GM12878 (cell line): ENCODE data around the gene TBC1D22B. TPM values are rescaled to one million over a fixed set of nuclear protein-coding genes. Genes with fewer than 3 reads are reported as not detected.

Source experiments
- ATAC-seq: fragments of 200-7000 bp; cut with Tn5 transposase; 3 replicates; pipeline ENCODE4 v1.9.1; 2020; ENCODE audit warnings: mild to moderate bottlenecking, moderate library complexity
- BruUV-seq: library from RNA; stranded (reverse); fragments of 400-500 nt; replicated peaks from 2 replicates; lab custom pipeline; 2021; lab: Mats Ljungman, UMichigan
- CTCF ChIA-PET: fragments of 300-600 bp; sonication (Branson Sonifier 250); formaldehyde crosslinking; extraction: SDS; loops from one replicate; lab custom pipeline; 2021; ENCODE audit warnings: inconsistent platforms; lab: Yijun Ruan, JAX
- POLR2A ChIA-PET: fragments of 350-600 bp; formaldehyde crosslinking; extraction: SDS; loops from one replicate; lab custom pipeline; 2021; ENCODE audit warnings: inconsistent platforms; lab: Charles Lee
- RAD21 ChIA-PET: fragments of 300-600 bp; sonication (Branson Sonifier 250); formaldehyde crosslinking; loops from one replicate; lab custom pipeline; 2023; ENCODE audit warnings: antibody characterized with exemption; ENCODE audit not compliant: unreplicated experiment; lab: Charles Lee
- SMC1A ChIA-PET: fragments of 300-600 bp; sonication (Branson Sonifier 250); formaldehyde crosslinking; loops from one replicate; lab custom pipeline; 2023; ENCODE audit not compliant: unreplicated experiment, uncharacterized antibody; lab: Charles Lee
- DNase-seq: peaks from one replicate; pipeline ENCODE4 v3.0.0-alpha.2; 2011; ENCODE audit warnings: low read depth, low spot score
- FAIRE-seq: peaks from 3 replicates; lab custom pipeline; 2011; peaks lifted over from hg19 to GRCh38; lab: Jason Lieb, UNC
- H2AFZ ChIP-seq: 2 replicates; pipeline ENCODE4 v1.6.0; 2011; ENCODE audit warnings: low read depth, low read length, control low read depth; ENCODE audit not compliant: control insufficient read depth
- H3K27ac ChIP-seq: 2 replicates; pipeline ENCODE4 v1.5.1; 2011; ENCODE audit warnings: control low read depth; ENCODE audit not compliant: control insufficient read depth, insufficient read depth
- H3K27me3 ChIP-seq, 2 experiments: replicated peaks in 1 of 2; 2 replicates each; pipeline versions ENCODE4 v1.6.0 to v1.6.1; 2011; ENCODE audit warnings: low read length in 1 of 2; ENCODE audit not compliant: control insufficient read depth in 2 of 2, insufficient read depth in 2 of 2
- H3K36me3 ChIP-seq, 2 experiments: 2 replicates each; pipeline ENCODE4 v1.5.1; 2011; ENCODE audit warnings: low read length in 1 of 2; ENCODE audit not compliant: control insufficient read depth in 2 of 2, insufficient read depth in 2 of 2
- H3K4me1 ChIP-seq: 2 replicates; pipeline ENCODE4 v1.6.1; 2011; ENCODE audit warnings: mild to moderate bottlenecking, low read length, moderate library complexity, mixed read lengths; ENCODE audit not compliant: control insufficient read depth, insufficient read depth
- H3K4me2 ChIP-seq: 2 replicates; pipeline ENCODE4 v1.6.0; 2011; ENCODE audit warnings: control low read depth; ENCODE audit not compliant: control insufficient read depth, insufficient read depth
- H3K4me3 ChIP-seq: fragments of 200-600 bp; sonication (generic); 2 replicates; pipeline ENCODE4 v1.5.1; 2016
- H3K79me2 ChIP-seq: 2 replicates; pipeline ENCODE4 v1.6.0; 2011; ENCODE audit warnings: low read length; ENCODE audit not compliant: control insufficient read depth, insufficient read depth
- H3K9ac ChIP-seq: 2 replicates; pipeline ENCODE4 v1.8.0; 2011; ENCODE audit warnings: low read length, control low read depth, mixed read lengths; ENCODE audit not compliant: control insufficient read depth, insufficient read depth
- H3K9me3 ChIP-seq: replicated peaks from 3 replicates; pipeline ENCODE4 v1.5.1; 2011; ENCODE audit warnings: mild to moderate bottlenecking, low read length; ENCODE audit not compliant: control insufficient read depth, insufficient read depth
- H4K20me1 ChIP-seq: 2 replicates; pipeline ENCODE4 v1.6.0; 2011; ENCODE audit not compliant: control insufficient read depth, insufficient read depth
- CEBPB ChIP-seq, 2 experiments: fragments of 150-350 bp in 1 of 2; IDR thresholded peaks; 2 replicates each; pipeline ENCODE4 v1.6.1; 2012 to 2014; ENCODE audit warnings: low read depth in 2 of 2, low read length in 2 of 2, borderline replicate concordance in 1 of 2, inconsistent platforms in 1 of 2
- CHD2 ChIP-seq: IDR thresholded peaks from 2 replicates; pipeline ENCODE4 v1.6.1; 2011; ENCODE audit warnings: low read depth, low read length, improper control_type of control experiment, borderline replicate concordance
- CHD4 ChIP-seq: fragments of 200-600 bp; sonication (generic); IDR thresholded peaks from 2 replicates; pipeline ENCODE4 v1.6.1; 2016; ENCODE audit warnings: mild to moderate bottlenecking
- EP300 ChIP-seq, 2 experiments: fragments of 150-350 bp in 1 of 2; IDR thresholded peaks; 2 replicates each; pipeline ENCODE4 v1.6.1; 2011 to 2012; ENCODE audit warnings: low read depth in 2 of 2, low read length in 2 of 2, borderline replicate concordance in 1 of 2, improper control_type of control experiment in 1 of 2, inconsistent platforms in 1 of 2; ENCODE audit not compliant: control insufficient read depth in 1 of 2
- ETV6 ChIP-seq, 2 experiments: fragments of 450-650 bp in 1 of 2; IDR thresholded peaks in 1 of 2; conservative IDR thresholded peaks in 1 of 2; 2 replicates each; pipeline ENCODE4 v1.6.1; 2014; ENCODE audit warnings: antibody characterized with exemption in 1 of 2, borderline replicate concordance in 1 of 2, low read depth in 1 of 2, mild to moderate bottlenecking in 1 of 2, moderate library complexity in 1 of 2
- JUNB ChIP-seq: IDR thresholded peaks from 2 replicates; pipeline ENCODE4 v1.6.1; 2016; ENCODE audit warnings: antibody characterized with exemption, mild to moderate bottlenecking
- KAT2A ChIP-seq: conservative IDR thresholded peaks from 2 replicates; pipeline ENCODE4 v1.6.1; 2011; ENCODE audit warnings: low read depth, low read length; ENCODE audit not compliant: control insufficient read depth
- NBN ChIP-seq: fragments of 450-650 bp; IDR thresholded peaks from 2 replicates; pipeline ENCODE4 v1.6.1; 2016
- RFX5 ChIP-seq: IDR thresholded peaks from 2 replicates; pipeline ENCODE4 v1.6.1; 2011; ENCODE audit warnings: low read depth, low read length, improper control_type of control experiment
- SIN3A ChIP-seq: IDR thresholded peaks from 2 replicates; pipeline ENCODE4 v1.6.1; 2012; ENCODE audit warnings: low read depth, low read length, improper control_type of control experiment
- SMAD1 ChIP-seq: fragments of 450-650 bp; IDR thresholded peaks from 2 replicates; pipeline ENCODE4 v1.6.1; 2018; ENCODE audit warnings: mild to moderate bottlenecking, low read depth; ENCODE audit not compliant: partially characterized antibody
- STAT3 ChIP-seq: IDR thresholded peaks from 2 replicates; pipeline ENCODE4 v1.6.1; 2011; ENCODE audit warnings: low read depth, low read length, improper control_type of control experiment
- SUPT20H ChIP-seq: IDR thresholded peaks from 2 replicates; pipeline ENCODE4 v1.6.1; 2011; ENCODE audit warnings: low read depth, mild to moderate bottlenecking, low read length, moderate library complexity, borderline replicate concordance; ENCODE audit not compliant: control insufficient read depth
- WGBS: methylation state at CpG from one replicate; pipeline ENCODE4 v1.1.6; 2016; ENCODE audit warnings: low lambda C conversion rate; ENCODE audit not compliant: insufficient replicate concordance, insufficient coverage; ENCODE audit errors: missing lambda C conversion rate; 5-methylcytosine and 5-hydroxymethylcytosine counted together
- in situ Hi-C: fragments of 300-500 bp; cut with MboI; formaldehyde crosslinking; loops from 9 replicates; pipeline ENCODE4 v1.14.3; 2018; ENCODE audit warnings: mixed read lengths
- intact Hi-C: fragments of 100-400 bp; cut with micrococcal nuclease; formaldehyde crosslinking; loops from one replicate; pipeline ENCODE4 v1.14.2; 2022; ENCODE audit not compliant: unreplicated experiment
- polyA plus RNA-seq, 11 experiments: library from polyadenylated mRNA; depleted of rRNA in 4 of 11; unstranded in 6 of 11; stranded (reverse) in 5 of 11; fragments of >200 nt; fragmentation: Nextera tagmentation in 4 of 11; fragmentation: Illumina TruSeq in 1 of 11; extraction: Ambion mirVana in 4 of 11; extraction: Trizol in 1 of 11; gene quantifications; 1 replicate in 1 of 11; 2 replicates in 10 of 11; pipeline versions ENCODE4 v1.2.1 to v1.2.3, GENCODE V29; 2011 to 2016; ENCODE audit warnings: inconsistent platforms in 2 of 11, missing spikeins in 2 of 11, low read depth in 1 of 11
- total RNA-seq, 4 experiments: library from RNA; depleted of rRNA in 3 of 4; stranded (reverse); fragments of >200 nt in 3 of 4; fragmentation: Illumina TruSeq in 1 of 4; extraction: Trizol in 1 of 4; gene quantifications; 2 replicates each; pipeline versions ENCODE4 v1.2.1 to v1.2.3, GENCODE V29; 2013 to 2021
- TF ChIP-seq, protein P1 (sequence below): fragments of 450-650 bp; IDR thresholded peaks from 2 replicates; pipeline ENCODE4 v1.6.1; 2016; ENCODE audit warnings: mild to moderate bottlenecking
- TF ChIP-seq, protein P2 (sequence below): fragments of 150-350 bp; IDR thresholded peaks from 2 replicates; pipeline ENCODE4 v1.6.1; 2014; ENCODE audit warnings: mild to moderate bottlenecking, low read depth, low read length

The TBC1D22B gene
- total and polyA plus RNA-seq, 10 of the 15 experiments (the other 5 are each of a cell fraction or from before 2014, with no cell fraction given), result 3.4 to 18.7 (median 14.1) TPM

GRCh38 chr6:37315157-37315515 lies 57.6 kb downstream of the TBC1D22B start:
- no peak for DNase-seq
- Histone ChIP-seq H3K4me3 (no peak overlapping the region), H4K20me1 (no peaks in the 10 kb centered on the region), H3K9me3 (no peaks in the 10 kb centered on the region), H3K4me1 (peaks cover 19% of the 10 kb centered on the region), H3K36me3 (peaks cover 6 to 32% of the 10 kb centered on the region in 2 experiments), H3K4me2 (no peak overlapping the region), H2AFZ (no peak overlapping the region), H3K27me3 (no peaks in the 10 kb centered on the region), H3K79me2 (no peaks in the 10 kb centered on the region), H3K27ac (no peak overlapping the region), H3K9ac (no peak overlapping the region)
- BruUV-seq, result no TSS peak
- CTCF ChIA-PET, result interaction anchor here (0.7 to 8.8 kb wide), 19 partner anchors 10 to 549 kb away, joined by 3 to 112 read pairs (median 4); partner anchors contain the start of genes TBC1D22B and TMEM217
- SMC1A ChIA-PET, result interaction anchor here (0.6 to 3.8 kb wide), 12 partner anchors 9 to 619 kb away, joined by 3 to 25 read pairs (median 4); no protein-coding TSS in a partner anchor
- TF ChIP-seq NBN (no peak), RFX5 (no peak), SUPT20H (no peak), JUNB (no peak), CHD4 (no peak), SMAD1 (no peak), EP300 (IDR thresholded peaks at IDR 0.05; ENCODE audit: borderline replicate concordance in 1 of 2, control insufficient read depth in 1 of 2, low read depth in 2 of 2, low read length in 2 of 2) (no peak), KAT2A (no peak), SIN3A (no peak), CHD2 (no peak), CEBPB (IDR thresholded peaks at IDR 0.05; ENCODE audit: borderline replicate concordance in 1 of 2, low read depth in 2 of 2, low read length in 2 of 2) (no peak), STAT3 (no peak), ETV6 (conservative IDR thresholded peaks at IDR 0.05 in 1 of 2, IDR thresholded peaks at IDR 0.05 in 1 of 2; ENCODE audit: borderline replicate concordance in 1 of 2, low read depth in 1 of 2) (no peak)
- TF ChIP-seq, protein P1, sequence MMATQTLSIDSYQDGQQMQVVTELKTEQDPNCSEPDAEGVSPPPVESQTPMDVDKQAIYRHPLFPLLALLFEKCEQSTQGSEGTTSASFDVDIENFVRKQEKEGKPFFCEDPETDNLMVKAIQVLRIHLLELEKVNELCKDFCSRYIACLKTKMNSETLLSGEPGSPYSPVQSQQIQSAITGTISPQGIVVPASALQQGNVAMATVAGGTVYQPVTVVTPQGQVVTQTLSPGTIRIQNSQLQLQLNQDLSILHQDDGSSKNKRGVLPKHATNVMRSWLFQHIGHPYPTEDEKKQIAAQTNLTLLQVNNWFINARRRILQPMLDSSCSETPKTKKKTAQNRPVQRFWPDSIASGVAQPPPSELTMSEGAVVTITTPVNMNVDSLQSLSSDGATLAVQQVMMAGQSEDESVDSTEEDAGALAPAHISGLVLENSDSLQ, result no peak
- TF ChIP-seq, protein P2, sequence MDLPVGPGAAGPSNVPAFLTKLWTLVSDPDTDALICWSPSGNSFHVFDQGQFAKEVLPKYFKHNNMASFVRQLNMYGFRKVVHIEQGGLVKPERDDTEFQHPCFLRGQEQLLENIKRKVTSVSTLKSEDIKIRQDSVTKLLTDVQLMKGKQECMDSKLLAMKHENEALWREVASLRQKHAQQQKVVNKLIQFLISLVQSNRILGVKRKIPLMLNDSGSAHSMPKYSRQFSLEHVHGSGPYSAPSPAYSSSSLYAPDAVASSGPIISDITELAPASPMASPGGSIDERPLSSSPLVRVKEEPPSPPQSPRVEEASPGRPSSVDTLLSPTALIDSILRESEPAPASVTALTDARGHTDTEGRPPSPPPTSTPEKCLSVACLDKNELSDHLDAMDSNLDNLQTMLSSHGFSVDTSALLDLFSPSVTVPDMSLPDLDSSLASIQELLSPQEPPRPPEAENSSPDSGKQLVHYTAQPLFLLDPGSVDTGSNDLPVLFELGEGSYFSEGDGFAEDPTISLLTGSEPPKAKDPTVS, result no peak
- RAD21 ChIA-PET, result interaction anchor here (0.5 to 2.2 kb wide), 8 partner anchors 9 to 142 kb away, joined by 3 to 12 read pairs (median 4); partner anchors contain the start of genes TBC1D22B and TMEM217
- in situ Hi-C loops (no loop called here), intact Hi-C loops (no loop called here)
- no peak for FAIRE-seq
- POLR2A ChIA-PET, result no interaction called here
- ATAC-seq, result no peak
- 61% methylated on average over 7 of the region's 7 CpGs for WGBS
